Keratinocyte (primary cell): Measurements from ENCODE around the gene PNMA8B.

Experiments
- EZH2 ChIP-seq: IDR thresholded peaks from one replicate; pipeline ENCODE4 v1.6.1; 2012; ENCODE audit warnings: inconsistent platforms, mild to moderate bottlenecking, low read length, moderate library complexity
- TF ChIP-seq, protein P1 (sequence below), 3 experiments: IDR thresholded peaks in 1 of 3; conservative IDR thresholded peaks in 1 of 3; optimal IDR thresholded peaks in 1 of 3; 2 replicates in 2 of 3; 3 replicates in 1 of 3; pipeline versions ENCODE3 to v1.5.1; 2011; ENCODE audit warnings: low read length in 3 of 3, mild to moderate bottlenecking in 3 of 3, moderate library complexity in 2 of 3, control low read depth in 1 of 3, inconsistent platforms in 1 of 3; ENCODE audit not compliant: insufficient read depth in 2 of 3; ENCODE audit errors: extremely low read depth in 1 of 3

DNA sequence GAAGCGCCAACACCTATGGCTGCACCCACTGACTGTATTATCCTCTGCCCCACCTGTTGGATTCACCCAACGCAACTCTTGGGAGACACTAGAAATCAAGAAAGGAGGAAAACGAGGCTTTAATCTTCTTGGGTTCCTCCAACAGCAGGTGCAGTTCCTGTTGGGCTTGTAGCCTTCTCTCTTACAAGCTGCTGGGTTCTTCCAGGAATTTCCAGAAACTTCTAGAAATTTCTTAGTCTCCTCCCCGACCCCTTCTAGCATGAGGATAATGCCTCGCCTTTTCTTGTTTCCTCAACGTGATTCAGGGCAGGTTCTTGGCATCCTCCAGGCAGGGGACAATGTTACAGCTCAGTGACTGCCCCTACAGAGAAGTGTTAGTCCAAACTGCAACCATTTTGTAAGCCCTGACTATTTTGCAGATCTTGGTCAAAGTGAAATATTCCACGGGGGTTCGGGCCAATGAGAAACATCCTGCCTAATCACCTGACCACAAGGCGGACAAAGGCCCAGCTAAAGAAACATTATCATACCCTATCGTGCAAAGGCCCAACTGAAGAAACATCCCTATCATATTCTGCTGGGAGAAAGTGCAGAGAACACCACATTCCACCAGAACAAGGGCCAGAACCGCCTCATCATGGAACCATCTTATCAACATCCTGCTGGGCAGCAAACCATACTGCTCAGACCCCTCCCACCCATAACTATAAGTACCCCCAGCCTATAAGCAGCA is 23.7 kb downstream of the PNMA8B start:
- TF ChIP-seq, protein P1, sequence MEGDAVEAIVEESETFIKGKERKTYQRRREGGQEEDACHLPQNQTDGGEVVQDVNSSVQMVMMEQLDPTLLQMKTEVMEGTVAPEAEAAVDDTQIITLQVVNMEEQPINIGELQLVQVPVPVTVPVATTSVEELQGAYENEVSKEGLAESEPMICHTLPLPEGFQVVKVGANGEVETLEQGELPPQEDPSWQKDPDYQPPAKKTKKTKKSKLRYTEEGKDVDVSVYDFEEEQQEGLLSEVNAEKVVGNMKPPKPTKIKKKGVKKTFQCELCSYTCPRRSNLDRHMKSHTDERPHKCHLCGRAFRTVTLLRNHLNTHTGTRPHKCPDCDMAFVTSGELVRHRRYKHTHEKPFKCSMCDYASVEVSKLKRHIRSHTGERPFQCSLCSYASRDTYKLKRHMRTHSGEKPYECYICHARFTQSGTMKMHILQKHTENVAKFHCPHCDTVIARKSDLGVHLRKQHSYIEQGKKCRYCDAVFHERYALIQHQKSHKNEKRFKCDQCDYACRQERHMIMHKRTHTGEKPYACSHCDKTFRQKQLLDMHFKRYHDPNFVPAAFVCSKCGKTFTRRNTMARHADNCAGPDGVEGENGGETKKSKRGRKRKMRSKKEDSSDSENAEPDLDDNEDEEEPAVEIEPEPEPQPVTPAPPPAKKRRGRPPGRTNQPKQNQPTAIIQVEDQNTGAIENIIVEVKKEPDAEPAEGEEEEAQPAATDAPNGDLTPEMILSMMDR (optimal IDR thresholded peaks at IDR 0.05 in 1 of 3, IDR thresholded peaks at IDR 0.05 in 1 of 3, conservative IDR thresholded peaks at IDR 0.05 in 1 of 3; ENCODE audit: extremely low read depth in 1 of 3, insufficient read depth in 2 of 3, low read length in 3 of 3): no peak
- no peak for TF ChIP-seq EZH2
